Fibroblast of skin of abdomen (primary cell): ENCODE data around the gene REC8.
A peak's percentile ranks its signal among the peaks of the same experiment; 100 is the strongest.

Source experiments
- DNase-seq: peaks from one replicate; pipeline ENCODE4 v3.0.0-alpha.2; 2013

REC8 gene

GRCh38 chr14:24160499-24160849, 11.4 kb upstream of the REC8 start:
- no peak for DNase-seq

DNA sequence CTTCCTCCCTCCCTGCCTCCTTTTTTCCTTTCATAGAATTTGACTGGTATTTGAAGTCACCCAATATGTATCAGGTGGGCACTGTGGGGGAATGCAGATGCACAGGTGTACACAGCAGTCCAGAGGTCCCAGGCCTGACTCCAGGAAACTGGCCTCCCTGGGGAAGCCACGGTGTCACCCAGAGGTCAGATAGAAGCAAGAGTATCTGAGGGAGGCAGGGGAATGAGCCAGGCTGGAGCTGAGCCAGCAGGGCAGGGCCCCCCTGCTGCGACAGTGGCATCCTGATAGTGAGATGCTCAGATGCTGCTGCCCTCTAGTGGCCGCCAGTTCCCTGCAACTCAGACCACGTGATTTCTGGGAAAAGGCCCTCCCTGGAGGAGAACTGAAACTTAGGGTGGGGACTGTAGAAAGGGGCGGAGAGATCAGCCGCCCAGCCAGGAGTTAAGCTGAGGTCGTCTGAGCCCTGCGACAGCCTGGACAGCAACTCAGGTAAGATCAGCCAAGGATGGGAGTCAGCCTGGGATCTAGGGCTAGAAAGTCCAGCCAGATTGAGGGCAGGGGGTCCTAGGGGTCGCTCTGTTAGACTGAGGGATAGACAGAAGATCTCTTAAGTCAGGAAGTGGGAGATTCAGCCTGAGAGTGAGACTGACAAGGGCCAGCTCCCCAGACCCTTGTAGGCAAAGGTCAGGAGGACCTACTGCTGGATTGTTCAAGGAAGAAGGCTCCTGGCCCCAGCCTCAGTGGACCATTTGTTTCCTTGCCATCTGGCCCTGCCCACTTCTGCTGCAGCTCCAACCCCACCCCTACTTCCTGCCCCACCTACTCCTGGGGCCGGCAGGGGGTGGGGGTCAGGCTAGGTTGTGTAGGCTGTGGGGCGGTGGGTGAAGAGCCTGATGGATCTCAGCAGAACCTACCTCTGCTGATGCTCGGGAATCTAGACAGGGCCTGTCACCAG, 10.8 kb upstream of the REC8 start, which contains the start of gene IRF9:
Gene IRF9, plus strand, starts transcription at position 416 of the 955 bp plus-strand sequence. CDS start 880 bp downstream, outside the sequence.
- peak; percentile 94 for DNase-seq

DNA sequence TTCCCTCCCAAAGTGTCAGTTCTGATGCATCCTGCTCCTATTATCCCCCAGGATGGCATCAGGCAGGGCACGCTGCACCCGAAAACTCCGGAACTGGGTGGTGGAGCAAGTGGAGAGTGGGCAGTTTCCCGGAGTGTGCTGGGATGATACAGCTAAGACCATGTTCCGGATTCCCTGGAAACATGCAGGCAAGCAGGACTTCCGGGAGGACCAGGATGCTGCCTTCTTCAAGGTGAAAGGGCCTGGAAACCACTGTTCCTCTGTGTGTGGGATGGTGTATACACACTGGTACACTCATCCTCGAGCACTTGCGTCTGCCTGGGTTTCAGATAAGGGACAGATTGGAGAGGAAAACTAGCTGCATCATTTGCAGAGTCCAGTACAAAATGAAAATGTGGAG, 9.8 kb upstream of the REC8 start:
- DNase-seq, result no peak

DNA sequence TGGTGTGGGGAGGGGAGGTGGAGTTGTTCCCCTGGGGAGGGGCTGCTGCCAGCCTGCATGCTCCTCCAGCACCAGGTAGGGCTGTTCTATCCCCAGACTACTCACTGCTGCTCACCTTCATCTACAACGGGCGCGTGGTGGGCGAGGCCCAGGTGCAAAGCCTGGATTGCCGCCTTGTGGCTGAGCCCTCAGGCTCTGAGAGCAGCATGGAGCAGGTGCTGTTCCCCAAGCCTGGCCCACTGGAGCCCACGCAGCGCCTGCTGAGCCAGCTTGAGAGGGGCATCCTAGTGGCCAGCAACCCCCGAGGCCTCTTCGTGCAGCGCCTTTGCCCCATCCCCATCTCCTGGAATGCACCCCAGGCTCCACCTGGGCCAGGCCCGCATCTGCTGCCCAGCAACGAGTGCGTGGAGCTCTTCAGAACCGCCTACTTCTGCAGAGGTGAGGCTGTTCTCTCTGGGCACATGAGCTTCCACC, 7.3 kb upstream of the REC8 start:
- no peak for DNase-seq

DNA sequence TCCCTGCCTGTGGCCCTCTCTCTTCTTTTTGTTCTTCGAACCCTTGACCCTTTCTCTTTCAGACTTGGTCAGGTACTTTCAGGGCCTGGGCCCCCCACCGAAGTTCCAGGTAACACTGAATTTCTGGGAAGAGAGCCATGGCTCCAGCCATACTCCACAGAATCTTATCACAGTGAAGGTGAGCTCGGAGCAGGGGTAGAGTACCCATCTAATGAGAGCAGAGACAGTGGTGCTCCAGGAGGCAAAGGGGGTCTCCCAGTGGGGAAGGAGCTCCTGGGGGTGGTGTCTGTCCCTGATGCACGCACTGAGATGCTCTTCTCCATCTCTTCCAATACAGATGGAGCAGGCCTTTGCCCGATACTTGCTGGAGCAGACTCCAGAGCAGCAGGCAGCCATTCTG, 6.1 kb upstream of the REC8 start:
- DNase-seq, result no peak

- DNase-seq, result no peak
Measured at GRCh38 chr14:24167469-24168114, 4.3 kb upstream of the REC8 start.

GRCh38 chr14:24172261-24172860, 481 bp downstream of the REC8 start:
- no peak for DNase-seq

- DNase-seq, result no peak
Measured at GRCh38 chr14:24172871-24173281, 996 bp downstream of the REC8 start.

- no peak for DNase-seq
Measured at GRCh38 chr14:24176599-24176998, 4.7 kb downstream of the REC8 start.

GRCh38 chr14:24177041-24177825, 5.4 kb downstream of the REC8 start:
- no peak for DNase-seq

DNA sequence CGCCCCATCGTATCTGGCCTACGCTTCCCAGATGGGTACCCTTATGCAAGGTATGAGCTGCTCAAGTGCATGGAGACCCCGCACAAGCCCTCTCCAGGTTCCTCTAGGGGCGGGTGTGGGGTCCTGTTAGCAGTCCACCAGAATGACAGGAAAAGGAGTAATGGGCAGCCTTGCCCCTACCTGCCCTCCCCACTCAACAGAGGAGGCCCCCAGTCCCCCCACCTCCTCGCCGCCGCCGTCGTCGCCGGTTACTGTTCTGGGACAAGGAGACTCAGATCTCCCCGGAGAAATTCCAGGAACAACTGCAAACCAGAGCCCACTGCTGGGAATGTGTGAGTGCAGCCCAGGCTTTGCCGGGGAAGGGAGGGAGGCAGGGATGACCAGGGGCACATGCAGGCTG, 6.0 kb downstream of the REC8 start:
- DNase-seq, result no peak

GRCh38 chr14:24178399-24179178, 6.7 kb downstream of the REC8 start:
- DNase-seq, result no peak

GRCh38 chr14:24179294-24179960, 7.5 kb downstream of the REC8 start:
- DNase-seq, result no peak

- DNase-seq, result peak; percentile 59
Measured at GRCh38 chr14:24179961-24180796, 8.3 kb downstream of the REC8 start.

GRCh38 chr14:24181371-24182077, 9.6 kb downstream of the REC8 start:
- DNase-seq, result no peak

DNA sequence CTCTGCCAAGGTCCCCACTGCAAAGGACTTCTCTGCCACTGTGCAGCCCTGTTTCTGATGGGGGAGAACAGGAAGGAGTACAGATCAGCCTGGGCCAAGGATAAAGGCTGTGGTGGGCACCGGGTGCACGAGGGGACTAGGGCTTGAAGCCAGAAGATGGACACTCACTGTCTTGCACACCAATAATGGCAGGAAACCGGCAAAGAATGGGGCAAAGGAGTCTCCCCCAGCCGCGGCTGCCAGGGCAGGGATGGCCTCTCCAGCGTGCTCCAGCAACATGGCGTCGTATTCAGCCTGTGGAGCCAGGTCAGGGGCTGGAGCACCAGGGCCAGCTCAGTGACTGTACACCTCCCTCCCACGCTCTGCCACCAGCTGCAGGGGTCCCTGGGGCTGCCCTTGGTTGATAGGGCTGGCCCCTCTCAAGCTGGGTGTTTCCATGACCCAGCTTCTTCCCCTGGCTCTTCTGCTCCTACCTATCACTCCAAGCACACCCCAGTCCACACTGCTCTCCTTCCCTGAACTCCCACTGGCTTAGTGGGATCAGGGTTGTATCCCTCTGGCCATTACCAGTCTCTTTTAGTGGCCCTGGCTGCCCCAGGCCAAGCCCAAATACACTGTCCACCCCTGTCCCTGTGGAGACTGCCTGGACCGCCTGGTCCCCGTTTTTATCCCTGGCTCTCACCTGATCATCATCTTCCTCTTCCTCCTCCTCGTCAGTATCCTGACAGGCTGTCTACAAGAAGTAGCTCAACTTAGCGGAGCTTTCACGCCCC, 10.4 kb downstream of the REC8 start:
- no peak for DNase-seq

DNA sequence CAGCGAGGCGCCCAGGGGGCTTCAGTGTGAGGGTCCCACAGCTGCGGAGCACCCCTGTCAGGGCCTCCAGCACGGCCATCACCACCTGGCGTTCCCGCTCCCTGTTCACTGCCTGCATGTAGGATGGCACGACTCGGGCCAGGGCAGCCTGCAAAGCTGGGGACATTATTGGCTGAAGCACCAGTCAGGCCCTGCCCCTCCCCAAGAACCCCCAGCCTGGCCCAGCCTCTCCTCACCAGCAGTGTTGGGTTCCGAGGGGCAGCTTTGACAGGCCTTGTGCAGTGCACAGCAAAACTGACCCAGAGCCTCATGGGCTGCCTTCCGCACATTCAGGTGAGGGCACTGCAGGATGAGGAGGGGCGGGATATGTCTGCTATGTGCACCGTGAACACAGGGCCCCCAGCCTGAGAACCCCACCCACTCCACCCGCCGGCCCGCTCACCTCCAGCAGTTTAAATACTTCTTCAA, 11.2 kb downstream of the REC8 start:
- no peak for DNase-seq
